Dermis microvascular lymphatic vessel endothelial cell (primary cell): Measurements from ENCODE around the gene OR10G8. TPM values are rescaled to one million over a fixed set of nuclear protein-coding genes. Genes with fewer than 3 reads are reported as not detected.
"Not testable (repeated sequence)": the region's sequence is repeated elsewhere in the genome, so short reads cannot be mapped to it uniquely, and the experiment has no call there.

Source experiments
- DNase-seq, 2 donors: peaks; one replicate each; pipeline versions ENCODE4 v3.0.0 to v3.0.0-alpha.2; 2010; ENCODE audit warnings: low read depth in 2 of 2
- total RNA-seq: library from RNA; depleted of rRNA; stranded (reverse); fragments of >200 nt; gene quantifications from 2 replicates; pipeline ENCODE4 v1.2.1, GENCODE V29; 2014

Gene OR10G8
- not detected in 2 replicates for total RNA-seq

GRCh38 chr11:124026498-124026897 lies at the start of gene OR10G8:
OR10G8 (plus strand) TSS chr11:124026798; CDS start chr11:124029623, 2,825 bp downstream.
- no peak for DNase-seq

GRCh38 chr11:123977731-123978347 lies 48.8 kb upstream of the OR10G8 start, which contains the start of gene OR10S1:
OR10S1 (minus strand) TSS chr11:123977781; CDS start chr11:123977664, 117 bp downstream.
- DNase-seq, result no peak

- DNase-seq, result no peak
Observed at GRCh38 chr11:123979311-123979710, 47.3 kb upstream of the OR10G8 start.

- no peak for DNase-seq
Observed at GRCh38 chr11:123995119-123995518, 31.5 kb upstream of the OR10G8 start, which contains the start of gene OR10G6. OR10G6 (minus strand) TSS chr11:123995161; CDS start chr11:123995161, 0 bp downstream.

GRCh38 chr11:124012697-124013096 lies 13.9 kb upstream of the OR10G8 start, which contains the start of gene OR10G4:
OR10G4 (plus strand) TSS chr11:124012997; CDS start chr11:124015575, 2,578 bp downstream.
- no peak for DNase-seq

GRCh38 chr11:124015837-124016236 lies 10.8 kb upstream of the OR10G8 start:
- not testable (repeated sequence) for DNase-seq

- DNase-seq, result no peak
Observed at GRCh38 chr11:124036666-124037065, 10.1 kb downstream of the OR10G8 start.

GRCh38 chr11:124039557-124039956 lies 13.0 kb downstream of the OR10G8 start:
- DNase-seq, result no peak

GRCh38 chr11:124041254-124041653 lies 14.7 kb downstream of the OR10G8 start, which contains the start of gene OR10G7:
OR10G7 (minus strand) TSS chr11:124041325; CDS start chr11:124039001, 2,324 bp downstream.
- no peak for DNase-seq

- no peak for DNase-seq
Observed at GRCh38 chr11:124043420-124043819, 16.8 kb downstream of the OR10G8 start.

GRCh38 chr11:124050748-124051147 lies 24.1 kb downstream of the OR10G8 start:
- DNase-seq, result no peak

GRCh38 chr11:124052966-124053365 lies 26.4 kb downstream of the OR10G8 start:
- DNase-seq, result no peak

- DNase-seq, result no peak
Observed at GRCh38 chr11:124068601-124069110, 42.1 kb downstream of the OR10G8 start.

- DNase-seq, result peak; percentile 36 to 69
Observed at GRCh38 chr11:124069429-124070401, 43.1 kb downstream of the OR10G8 start.

- peak; percentile 65 to 82 for DNase-seq
Observed at GRCh38 chr11:124070915-124071622, 44.5 kb downstream of the OR10G8 start.

GRCh38 chr11:124071623-124071948 lies 45.0 kb downstream of the OR10G8 start:
- no peak for DNase-seq

GRCh38 chr11:124072147-124072546 lies 45.5 kb downstream of the OR10G8 start:
- no peak for DNase-seq

GRCh38 chr11:124074554-124074953 lies 48.0 kb downstream of the OR10G8 start:
- no peak for DNase-seq

- DNase-seq, result no peak
Observed at GRCh38 chr11:124075492-124075840, 48.9 kb downstream of the OR10G8 start.

- no peak for DNase-seq
Observed at GRCh38 chr11:124075841-124076651, 49.4 kb downstream of the OR10G8 start.

- DNase-seq, result no peak
Observed at GRCh38 chr11:124077266-124077665, 50.7 kb downstream of the OR10G8 start.
